ENCODE data around the gene AK1.

AK1 gene

DNA sequence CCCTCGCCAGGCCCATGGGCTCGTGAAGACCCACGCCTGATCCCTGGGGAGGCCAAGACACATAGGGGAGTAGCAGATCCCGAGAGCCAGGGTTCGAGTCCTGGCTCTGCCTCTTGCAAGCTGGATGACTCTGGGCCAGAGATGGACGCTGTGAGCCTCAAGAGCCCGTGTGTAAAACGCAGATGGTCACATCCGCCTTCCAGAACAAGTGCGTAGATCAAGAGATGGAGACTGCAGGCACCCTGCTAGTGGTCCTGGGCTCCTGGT lies 31.1 kb upstream of the AK1 start:
- DNase-seq (ENCODE audit: low read depth in 2 of 2), result no peak

DNA sequence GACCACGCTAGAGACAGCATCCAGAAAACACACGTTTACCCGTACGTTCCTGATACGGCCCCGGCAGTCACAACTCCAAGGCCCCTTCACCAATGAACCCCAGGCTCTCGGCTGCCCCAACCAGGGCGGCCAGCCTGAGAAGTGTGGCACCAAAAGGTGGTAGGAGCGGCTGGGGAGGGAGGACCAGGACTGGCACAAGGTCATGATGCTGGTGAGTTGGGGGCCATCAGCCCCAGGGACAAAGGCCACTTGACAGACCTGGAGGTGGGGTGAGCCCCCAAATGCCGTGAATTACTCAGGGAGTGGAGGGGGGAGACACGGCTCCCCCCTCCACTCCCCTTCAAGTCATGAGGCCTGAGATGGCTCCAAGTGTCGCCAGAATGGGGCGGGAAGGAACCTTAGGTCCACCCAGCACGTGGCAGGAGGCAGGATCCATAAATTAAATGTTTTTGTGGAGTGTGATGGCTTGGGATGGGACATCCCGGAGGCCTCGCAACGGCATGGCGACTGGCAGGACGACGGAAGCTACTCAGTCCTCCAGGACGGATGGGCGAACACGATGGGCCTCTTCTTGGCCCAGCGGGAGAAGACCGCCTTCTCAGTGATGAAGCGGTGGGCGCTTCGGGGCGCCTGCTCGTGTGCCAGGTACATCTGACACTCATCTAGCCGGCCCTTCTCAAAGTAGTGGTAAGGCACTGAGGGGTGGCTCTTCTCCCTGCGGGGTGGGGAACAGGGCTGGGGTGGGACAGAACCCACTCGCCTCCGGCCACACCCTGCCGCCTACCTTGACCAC lies 30.6 kb upstream of the AK1 start:
- DNase-seq (ENCODE audit: low read depth in 2 of 2), result no peak

DNA sequence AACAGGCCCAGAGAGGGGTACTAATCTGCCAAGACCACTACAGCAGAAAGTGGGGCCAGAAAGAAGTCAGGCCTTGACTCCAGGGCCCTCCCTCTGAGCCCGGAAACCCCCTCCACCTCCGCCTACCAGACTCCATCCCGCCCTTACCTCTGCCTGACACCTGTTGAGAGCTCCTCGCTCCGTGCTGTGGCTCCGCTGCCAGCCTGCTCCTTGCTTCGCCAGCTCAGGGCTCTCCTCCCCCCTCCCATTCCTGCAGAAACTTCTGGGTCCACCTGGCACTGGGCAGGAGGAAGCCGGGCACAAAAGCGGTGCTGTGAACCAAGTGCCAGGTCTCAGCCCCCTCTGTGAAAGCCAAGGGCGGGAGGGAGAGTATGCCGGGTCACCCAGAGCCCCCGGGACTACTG lies 28.3 kb upstream of the AK1 start:
- peak; percentile 34 to 43 for DNase-seq (ENCODE audit: low read depth in 2 of 2)

DNA sequence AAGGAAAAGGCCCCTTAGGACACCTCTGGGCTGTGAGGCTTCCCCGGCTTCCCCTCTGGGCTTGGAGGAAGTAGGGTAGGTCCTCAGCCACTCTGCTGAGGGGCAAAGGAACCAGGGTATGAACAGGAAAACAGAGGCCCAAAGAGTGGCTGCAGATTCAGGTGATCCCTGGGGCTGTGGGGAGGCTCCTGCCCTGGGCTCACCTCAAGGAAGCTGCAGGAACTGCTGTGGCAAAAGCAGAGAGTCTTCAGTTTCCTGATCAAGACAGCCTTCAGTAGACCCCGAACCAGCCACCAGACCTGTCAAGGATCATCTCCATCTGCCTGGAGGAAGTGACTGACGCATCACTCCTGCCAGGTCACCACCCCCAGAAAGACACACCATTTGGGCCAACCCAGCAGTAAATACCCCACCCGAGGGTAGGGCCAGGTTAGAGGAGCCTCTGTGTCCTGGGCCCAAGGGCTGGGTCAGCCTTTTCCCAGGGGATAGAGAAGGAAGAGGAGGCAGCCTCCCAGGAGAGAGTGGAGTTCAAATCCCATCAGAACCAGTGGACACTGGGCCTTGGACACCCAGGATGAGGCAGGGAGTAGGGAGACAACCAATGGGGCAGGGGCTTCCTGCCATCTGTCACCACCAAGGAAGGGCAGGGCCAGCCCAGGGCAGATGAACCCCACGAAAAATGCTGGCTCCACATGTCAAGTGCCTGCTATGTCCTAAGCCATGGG lies 27.7 kb upstream of the AK1 start:
- DNase-seq (ENCODE audit: low read depth in 2 of 2), result peak in 1 of 2 donors; percentile 32

DNA sequence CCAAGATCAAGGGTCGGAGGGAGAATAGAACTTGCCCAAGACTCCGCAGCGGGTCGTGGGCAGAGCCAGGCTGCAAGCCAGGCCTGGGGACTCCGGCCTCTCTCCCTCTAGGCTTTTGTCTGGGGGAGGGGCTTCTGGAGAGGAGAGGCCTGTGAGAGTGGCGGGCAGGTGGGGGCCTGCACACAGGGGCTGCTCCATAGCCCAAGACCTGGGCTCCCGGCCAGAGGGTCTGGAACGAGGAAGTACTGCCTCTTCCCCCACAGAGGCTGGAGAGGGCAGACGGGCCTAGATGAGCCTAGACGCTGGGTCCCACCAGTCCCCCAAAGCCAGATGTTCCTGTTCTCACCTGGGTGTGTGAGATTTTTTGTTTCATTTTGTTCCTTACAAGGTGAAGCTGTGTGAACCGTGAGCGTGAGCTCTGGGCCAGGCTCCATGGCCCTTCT lies 27.1 kb upstream of the AK1 start:
- DNase-seq (ENCODE audit: low read depth in 2 of 2), result no peak

DNA sequence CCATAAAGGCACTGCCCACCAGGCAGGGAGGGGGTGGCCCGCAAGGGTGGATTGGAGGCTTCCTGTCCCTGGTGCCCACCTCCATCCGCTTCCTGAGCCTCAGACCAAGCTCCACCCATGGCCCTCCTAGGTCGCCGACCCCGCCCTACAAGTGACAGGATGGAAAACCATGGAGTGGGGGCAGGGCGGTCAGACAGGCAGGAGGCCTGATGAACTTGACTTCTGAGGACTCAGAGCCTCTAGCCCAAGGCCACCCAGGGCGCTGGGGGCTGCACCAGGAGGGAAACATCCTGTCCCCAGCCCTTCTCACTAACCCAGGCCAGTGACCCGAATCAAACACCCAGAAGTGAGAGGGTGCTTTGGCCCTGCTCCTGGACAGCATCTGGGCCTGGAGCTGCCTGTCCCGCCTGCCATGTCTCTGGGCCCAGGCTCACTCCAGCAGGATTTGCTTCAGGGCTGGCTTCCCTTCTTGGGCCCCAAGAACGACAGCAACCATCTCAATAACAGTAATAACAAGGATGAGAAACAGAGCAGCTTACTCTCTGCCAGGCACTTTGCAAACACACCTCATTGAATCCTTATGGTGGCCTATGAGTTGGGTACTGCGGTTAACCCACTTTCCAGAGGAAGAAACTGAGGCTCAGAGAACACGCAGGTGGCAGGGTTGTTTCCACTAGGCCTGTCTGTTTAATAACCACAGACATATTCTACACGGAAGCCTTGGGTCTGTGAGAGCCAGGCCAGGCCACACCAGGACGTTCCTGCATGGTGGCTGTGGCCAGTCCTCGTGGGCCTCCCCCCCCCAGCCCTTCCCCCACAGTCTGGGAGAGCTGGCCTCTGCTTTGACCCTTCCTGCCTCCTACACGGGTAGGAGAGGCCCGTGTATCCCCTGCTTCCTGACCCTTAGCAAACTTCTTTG lies 26.3 kb upstream of the AK1 start:
- DNase-seq (ENCODE audit: low read depth in 2 of 2), result peak; percentile 51 to 55

DNA sequence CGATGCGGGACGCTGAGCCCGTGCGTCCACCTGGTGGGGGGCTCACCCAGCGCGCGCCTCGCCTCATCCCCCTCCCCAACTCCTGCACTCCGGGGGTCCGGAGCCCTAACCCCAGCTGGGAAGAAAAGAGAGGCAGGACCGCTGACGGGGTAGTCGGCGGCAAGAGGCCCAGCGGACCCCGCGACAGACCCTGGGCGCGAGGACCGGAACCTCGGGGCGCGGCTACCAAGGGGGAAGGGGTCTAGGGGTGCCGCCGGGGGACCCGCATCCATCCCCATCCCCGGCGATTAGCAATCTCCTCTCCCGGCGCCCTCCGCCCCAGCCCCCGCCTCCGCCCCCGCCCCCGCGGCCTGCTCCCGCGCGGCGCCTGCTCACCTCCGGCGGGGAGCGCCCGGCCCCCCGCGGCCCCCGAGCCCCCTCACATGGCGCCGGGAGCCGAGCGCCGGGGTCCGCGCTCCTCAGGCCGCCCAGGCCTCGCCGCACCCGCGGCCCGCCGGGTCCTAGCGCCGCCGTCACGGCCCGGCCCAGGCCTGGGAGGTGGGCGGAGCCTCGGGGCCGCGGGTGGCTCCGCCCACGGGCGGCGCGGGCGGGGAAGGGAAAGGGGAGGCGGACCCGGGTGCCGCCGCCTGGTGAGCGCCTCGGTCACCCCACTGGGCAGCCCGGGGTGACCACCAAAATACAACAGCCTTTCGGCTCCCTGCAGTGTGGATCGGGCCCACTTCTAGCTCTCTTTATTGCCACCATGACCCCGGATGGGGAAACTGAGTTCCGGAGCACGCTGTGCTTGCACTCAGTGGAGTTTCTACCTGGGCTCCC lies 21.9 kb upstream of the AK1 start, which contains the start of gene ST6GALNAC6:
TSS of gene ST6GALNAC6 (minus strand) at position 476 of the 816 bp plus-strand sequence. CDS start 1,622 bp downstream, outside the sequence.
- peak in 1 of 2 donors; percentile 50 for DNase-seq (ENCODE audit: low read depth in 2 of 2)

DNA sequence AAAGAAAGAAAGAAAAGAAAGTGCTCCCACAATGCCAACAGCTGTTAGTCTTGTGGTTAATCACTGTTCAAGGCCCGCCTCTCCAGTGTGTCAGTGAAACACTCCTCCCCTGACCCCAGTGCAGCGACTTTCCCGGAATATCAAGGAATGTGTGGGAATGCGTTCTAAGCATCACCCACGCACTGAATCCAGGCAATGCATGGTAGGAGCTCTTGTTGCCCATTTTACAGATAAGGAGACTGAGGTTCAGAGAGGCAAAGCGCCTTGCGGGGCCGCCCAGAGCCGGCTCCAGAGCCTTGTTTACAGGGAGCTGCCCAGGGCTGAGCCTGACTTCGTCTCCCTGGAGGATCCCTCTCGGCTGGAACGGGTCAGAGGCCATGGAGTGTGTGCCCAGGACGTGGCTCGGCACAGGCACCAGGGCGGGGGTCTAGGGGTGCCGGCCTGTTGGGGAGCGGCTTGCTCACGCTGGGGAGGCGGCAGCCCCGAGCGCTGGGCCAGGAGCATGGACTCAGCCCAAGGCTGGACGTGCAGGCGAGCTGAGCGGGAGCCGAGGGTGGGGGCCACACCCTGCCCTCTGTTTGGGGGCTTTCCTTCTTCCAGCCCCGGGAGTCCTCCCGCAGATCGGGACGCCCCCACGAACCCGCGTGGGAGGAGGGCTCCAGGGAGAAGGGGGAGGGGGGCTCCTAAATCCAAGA lies 21.1 kb upstream of the AK1 start:
- DNase-seq (ENCODE audit: low read depth in 2 of 2), result no peak

DNA sequence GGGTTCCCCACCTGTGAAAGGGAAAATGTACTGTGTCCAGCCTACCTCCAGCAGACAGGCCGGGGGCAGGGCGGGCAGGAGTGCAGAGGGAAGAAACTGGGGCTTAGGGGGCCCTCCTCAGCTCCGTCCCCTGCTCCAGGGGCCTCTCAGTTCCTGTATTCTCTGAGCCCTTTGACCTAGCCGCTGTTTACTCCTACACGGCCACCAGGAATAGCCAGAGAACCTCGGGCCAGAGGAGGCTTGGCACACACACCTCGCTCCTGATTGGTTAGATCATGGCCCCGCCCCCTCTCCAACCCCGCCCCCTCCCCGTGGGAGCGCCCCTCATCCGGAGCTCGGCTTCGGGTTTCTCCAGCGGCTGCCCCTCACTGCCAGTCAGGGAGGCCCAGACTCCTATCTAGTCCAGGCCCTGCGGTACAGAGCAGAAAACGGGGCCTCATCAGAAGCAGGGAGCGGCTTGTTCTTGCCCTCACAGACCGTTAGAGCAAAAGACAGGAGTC lies 19.8 kb upstream of the AK1 start:
- DNase-seq (ENCODE audit: low read depth in 2 of 2), result no peak

DNA sequence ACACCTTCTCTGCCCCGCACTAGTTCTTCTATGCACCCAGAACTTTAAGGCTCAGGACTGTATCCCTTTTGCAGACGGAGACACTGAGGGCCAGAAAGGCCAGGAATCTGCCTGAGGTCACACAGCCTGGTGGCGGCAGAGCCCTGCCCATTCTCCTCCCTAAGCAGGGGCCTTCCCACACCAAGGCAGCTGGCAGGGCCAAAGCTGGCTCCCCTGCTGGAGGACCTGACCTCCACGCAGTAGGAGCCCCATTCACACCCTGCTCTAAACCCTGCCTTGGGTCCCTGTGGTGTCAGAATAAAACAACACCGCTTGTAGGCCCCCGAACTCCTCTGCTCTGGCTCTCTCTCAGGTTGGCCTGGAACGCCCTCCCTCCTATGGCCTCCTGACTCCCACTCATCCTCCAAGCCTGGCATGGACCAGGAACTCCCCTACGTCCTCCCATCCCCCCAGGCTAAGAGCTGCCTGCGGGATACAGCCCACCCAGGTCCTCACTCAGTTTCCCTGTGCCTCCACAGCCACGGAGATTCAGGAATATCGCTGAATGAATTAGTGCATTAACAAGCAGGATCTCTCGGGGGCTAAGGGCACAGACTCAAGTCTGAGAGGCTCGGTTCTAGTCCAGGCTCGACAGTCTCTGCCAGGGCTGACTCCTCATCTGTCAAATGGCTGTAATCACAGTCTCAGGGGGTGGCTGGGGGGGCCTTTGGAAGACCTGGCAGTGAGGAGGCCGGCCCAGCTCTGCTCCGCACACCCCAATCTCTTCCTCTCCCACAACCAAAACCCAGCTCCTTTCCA lies 19.1 kb upstream of the AK1 start:
- no peak for DNase-seq (ENCODE audit: low read depth in 2 of 2)

DNA sequence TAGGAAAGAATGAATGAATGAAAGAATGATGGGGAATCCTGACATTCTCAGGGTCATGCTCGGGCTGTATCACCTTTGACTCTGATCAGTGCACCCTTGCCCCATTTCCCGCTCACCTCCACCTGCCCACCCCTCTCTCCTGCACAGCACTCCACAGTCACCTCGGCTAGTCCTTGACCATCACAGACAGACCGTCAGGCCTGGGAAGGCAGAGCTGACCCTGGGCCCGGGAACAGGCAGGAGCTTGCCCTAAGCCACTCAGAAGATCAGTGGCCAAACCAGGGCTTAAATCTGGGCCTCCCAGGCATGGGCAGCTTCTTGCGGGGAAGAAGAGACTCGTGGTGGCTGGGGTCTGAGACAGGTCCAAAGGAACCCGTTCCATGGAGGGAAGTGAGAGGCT lies 18.3 kb upstream of the AK1 start:
- no peak for DNase-seq (ENCODE audit: low read depth in 2 of 2)

DNA sequence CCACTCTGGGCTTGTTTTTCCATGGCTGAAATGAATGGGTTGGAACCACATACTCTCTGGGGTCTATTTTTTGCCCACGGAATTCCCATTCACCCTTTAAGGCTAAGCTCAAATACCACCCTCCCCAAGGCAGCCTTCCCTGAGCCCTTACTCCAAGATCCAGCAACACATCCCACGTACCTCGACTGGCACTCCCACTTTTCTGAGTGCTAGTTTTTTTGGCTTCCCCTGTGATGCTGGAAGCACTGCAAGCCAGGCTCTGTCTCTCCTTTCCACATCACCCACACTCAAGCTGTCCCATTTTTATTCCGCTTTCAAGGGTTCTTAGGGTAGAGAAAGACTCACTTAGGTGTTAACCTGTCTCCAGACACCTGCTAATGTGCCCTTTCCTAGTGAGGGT lies 15.9 kb upstream of the AK1 start:
- no peak for DNase-seq (ENCODE audit: low read depth in 2 of 2)

DNA sequence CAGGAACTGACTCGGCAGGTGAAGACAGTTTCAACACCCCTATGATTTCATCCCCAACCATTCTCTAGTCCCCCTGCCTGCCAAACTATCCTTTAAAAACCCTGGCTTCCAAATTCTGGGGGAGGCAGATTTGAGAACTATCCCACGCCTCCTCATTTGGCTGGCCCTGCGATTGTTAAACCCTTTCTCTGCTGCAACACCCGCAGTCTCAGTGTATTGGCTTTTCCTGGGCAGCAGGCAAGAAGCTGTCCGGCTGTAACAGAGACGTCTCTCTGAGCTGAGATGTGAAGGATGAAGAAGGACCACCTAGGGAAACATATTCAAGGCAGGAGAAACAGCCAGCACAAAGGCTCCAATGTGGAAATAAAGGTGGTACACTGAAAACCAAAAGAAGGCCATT lies 15.4 kb upstream of the AK1 start:
- DNase-seq (ENCODE audit: low read depth in 2 of 2), result no peak

DNA sequence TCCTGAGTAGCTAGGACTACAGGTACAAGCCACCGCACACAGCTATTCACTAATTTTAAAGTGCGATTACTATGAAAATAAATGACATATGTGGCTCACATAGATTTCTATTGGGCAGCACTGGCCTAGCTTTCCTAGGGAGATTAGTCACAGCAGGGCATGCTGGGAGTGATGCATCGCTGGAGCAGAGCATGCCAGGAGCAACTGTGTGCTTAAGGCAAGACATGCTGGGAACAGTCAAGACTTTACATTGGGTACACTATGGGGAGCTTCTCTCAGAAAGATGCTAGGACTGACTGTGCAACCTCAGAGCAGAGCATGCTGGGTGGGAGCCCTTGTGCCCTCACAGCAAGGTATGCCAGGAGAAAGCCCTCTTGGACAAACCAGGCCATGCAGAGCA lies 12.6 kb upstream of the AK1 start:
- DNase-seq (ENCODE audit: low read depth in 2 of 2), result no peak

DNA sequence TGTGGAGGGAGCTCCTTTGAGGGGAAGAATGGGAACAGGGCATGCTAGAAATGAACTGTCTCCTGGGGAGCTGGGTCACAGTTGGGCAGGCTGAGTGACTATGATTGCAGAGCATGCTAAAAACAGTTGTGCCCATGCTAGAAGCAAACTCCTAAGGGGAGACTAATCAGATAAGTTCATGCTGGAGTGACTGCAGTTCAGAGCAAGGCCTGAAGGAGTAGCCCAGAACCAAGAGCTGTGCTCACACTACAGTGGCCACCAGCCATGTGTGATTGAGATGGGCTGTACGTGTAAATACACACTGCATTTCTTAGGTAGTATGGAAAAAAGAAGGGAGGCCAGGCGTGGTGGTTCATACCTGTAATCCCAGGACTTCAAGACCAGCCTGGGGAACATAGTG lies 10.3 kb upstream of the AK1 start:
- no peak for DNase-seq (ENCODE audit: low read depth in 2 of 2)

DNA sequence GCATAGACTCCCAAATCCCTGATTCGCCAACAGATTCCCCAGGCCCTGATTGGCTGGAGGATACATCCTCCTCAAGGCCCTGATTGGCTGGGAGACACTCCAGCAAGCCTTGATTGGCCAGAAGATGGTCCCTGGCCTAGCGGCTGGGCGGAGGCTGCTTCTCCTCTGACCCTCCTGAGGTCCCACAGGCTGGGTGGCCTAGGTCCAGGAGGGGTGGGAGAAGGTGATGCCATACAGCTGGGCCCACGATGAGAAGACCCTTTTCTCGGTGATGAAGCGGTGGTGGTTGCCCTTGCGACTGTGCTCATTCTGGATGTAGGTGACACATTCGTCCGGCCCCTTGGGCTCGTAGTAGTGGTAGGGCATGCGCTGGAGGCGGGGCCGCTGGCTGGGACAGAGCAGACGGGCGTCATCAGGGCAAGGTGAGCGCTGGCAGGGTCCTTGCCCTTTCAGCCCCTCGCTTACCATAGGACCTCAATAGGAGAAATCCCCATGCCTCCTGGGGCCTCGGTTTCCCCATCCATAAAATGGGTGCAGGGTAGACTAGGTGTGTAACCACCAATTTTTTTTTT lies 9.0 kb upstream of the AK1 start:
- DNase-seq (ENCODE audit: low read depth in 2 of 2), result no peak

DNA sequence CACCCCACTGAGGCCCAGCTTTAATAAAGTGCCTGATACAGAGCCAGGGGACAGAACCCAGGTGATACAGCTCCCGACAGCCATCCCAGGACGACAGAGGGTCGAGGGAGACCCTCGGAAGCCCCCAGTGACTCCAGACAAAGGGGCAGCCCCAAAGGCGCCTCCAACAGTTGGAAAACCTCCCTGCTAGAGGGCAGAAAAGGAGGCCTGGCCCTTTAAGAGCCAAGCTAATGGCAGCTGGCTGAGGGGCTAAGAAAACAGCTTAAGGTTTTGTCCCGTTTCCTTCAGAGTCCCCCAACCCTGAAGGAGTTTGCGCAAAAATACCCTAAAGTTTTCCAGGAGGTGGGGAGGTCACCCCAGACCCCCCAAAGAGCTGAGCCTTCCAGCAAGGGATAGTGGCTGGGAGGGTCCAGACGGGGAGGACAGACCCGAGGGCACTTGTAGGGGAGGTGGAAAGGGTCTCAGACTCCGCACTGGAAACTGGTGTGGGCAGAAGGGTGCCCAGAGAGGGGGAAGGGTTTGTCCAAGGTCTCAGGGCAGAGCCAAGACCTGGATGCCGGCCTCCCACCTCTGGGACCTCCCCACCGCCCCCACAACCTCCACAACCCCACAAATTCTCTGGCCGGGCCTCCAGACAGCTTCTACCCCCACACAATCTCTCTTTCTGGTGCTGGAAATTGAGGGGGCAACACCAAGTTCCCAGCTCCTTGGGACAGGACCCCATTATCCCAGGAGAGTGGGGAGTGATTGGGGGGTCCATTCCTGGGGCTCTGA lies 8.2 kb upstream of the AK1 start:
- DNase-seq (ENCODE audit: low read depth in 2 of 2), result no peak

DNA sequence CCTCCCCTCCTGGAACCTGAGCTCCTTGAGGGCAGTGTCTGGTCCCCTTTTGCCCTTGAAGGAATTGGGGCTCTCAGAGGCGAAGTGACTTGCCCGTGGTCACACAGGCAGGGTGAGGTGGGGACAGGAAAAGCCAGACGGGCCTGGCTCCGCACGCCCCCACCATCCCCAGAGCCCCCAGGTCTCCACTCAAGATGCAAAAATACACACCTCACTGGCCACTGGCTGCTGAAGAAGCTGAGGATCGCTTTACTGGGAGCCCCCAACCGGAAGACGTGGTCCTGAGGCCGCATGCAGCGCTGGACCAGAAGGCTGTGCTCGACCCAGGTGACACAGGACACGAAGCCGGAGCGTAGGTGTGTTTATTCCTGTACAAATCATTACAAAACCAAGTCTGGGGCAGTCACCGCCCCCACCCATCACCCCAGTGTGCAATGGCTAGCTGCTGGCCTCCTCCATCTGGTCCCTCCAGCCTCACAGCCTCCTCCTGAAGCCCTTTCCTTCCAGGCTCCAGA lies 7.6 kb upstream of the AK1 start:
- DNase-seq (ENCODE audit: low read depth in 2 of 2), result no peak
